Astrocyte of the cerebellum (primary cell): ENCODE data around the gene CD53.

Source experiments
- DNase-seq: peaks from one replicate; pipeline ENCODE4 v3.0.0-alpha.2; 2011; ENCODE audit warnings: low read depth
- H3K4me3 ChIP-seq: 2 replicates; pipeline ENCODE4 v1.5.1; 2011; ENCODE audit warnings: mild to moderate bottlenecking, low read depth, low read length, moderate library complexity
- in situ Hi-C: cut with HindIII; loops from 2 replicates; pipeline ENCODE4 v1.10.0; 2017; ENCODE audit warnings: low sequenced_read_pairs
- TF ChIP-seq, protein P1 (sequence below): IDR thresholded peaks from 2 replicates; pipeline ENCODE4 v1.5.1; 2012; ENCODE audit warnings: low read length, low read depth, moderate library complexity, mild to moderate bottlenecking; ENCODE audit errors: missing control alignments

CD53 gene

GRCh38 chr1:110880708-110881374 lies 7.9 kb downstream of the CD53 start:
- H3K4me3 ChIP-seq, result no peak overlapping the region
- in situ Hi-C loops, result no loop called here
- DNase-seq, result no peak
- TF ChIP-seq, protein P1, sequence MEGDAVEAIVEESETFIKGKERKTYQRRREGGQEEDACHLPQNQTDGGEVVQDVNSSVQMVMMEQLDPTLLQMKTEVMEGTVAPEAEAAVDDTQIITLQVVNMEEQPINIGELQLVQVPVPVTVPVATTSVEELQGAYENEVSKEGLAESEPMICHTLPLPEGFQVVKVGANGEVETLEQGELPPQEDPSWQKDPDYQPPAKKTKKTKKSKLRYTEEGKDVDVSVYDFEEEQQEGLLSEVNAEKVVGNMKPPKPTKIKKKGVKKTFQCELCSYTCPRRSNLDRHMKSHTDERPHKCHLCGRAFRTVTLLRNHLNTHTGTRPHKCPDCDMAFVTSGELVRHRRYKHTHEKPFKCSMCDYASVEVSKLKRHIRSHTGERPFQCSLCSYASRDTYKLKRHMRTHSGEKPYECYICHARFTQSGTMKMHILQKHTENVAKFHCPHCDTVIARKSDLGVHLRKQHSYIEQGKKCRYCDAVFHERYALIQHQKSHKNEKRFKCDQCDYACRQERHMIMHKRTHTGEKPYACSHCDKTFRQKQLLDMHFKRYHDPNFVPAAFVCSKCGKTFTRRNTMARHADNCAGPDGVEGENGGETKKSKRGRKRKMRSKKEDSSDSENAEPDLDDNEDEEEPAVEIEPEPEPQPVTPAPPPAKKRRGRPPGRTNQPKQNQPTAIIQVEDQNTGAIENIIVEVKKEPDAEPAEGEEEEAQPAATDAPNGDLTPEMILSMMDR, result no peak

- no peak for DNase-seq
- in situ Hi-C loops, result no loop called here
- H3K4me3 ChIP-seq, result no peak overlapping the region
- TF ChIP-seq, protein P1, result no peak
These were observed 15.1 kb downstream of the CD53 start for GRCh38 chr1:110888049-110888448.

DNA sequence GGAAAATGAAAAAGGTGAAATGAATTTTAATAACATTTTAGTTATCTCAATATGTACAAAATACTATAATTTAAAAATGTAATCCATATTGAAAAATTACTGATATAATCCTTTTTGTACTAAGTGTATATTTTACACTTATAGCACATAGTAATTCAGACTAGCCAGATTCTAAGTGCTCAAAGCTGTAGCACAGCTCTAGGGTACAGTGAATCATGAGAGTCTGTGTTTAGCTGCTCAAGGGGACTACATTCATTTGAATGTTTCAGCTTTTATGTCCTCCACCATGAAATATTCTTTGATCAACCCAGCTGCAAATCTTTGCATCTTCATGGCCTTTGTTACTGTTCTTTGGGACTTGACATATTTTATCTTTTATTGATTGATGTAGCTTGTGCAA lies 15.7 kb downstream of the CD53 start:
- in situ Hi-C loops, result no loop called here
- DNase-seq, result no peak
- no peak overlapping the region for H3K4me3 ChIP-seq
- TF ChIP-seq, protein P1, result no peak

DNA sequence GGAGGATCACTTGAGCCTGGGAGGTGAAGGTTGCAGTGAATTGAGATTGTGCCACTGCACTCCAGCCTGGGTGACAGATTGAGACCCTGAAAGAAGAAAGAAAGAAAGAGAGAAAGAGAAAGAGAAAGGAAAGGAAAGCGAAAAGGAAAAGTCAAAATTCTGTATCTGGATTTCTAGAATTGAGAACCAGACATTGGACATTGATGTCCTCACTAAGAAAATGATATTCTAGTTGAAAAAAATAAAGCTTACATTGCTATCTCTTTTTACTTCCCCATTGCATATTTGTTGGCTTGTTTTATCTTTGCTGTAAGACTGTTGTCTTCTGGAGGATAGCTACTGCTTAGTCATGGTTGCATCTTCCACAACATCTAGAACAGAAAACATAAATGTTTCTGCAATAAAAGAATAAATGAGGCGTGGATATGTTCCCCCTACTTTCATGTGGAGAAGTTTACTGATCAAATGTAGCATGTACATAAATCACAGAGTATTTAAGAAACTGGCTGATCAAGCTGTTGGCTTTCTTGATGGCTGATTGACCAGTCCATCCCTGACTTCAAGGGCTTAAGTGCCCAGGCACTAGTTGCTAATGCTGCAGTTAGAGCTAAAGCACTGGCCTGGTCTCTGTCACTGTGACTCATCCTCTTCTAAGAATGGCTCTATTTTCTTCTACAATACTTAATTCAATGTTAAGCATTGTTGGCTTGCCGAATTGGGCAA lies 17.7 kb downstream of the CD53 start:
- TF ChIP-seq, protein P1, result no peak
- H3K4me3 ChIP-seq, result no peak overlapping the region
- no peak for DNase-seq
- in situ Hi-C loops, result no loop called here

DNA sequence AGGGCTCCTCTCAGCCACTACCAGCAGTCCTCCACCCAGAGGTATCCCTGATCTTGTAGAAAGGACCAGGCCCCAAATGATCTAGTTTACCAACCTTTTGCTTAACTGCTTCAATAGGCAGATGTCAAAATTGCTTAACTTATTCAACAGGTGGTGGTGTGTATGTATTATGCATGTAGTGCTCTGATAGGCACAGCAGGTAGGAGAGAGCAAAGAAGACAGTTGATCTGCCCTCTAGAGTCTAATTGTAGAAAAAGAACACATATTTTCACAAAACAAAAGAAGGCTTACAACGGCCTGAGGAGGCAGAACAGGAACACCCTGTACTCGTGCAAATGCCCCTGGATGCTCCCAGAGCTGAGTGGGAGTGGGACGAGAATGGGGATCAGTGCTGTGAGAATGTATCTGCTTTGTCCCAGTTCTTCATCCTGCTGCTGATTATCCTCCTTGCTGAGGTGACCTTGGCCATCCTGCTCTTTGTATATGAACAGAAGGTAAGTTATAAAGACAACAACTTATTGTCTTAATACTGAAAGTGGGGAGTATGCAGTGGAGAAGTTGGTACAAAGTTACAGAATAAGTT lies 21.1 kb downstream of the CD53 start:
- no peak for DNase-seq
- TF ChIP-seq, protein P1, result no peak
- H3K4me3 ChIP-seq, result no peak overlapping the region
- in situ Hi-C loops, result no loop called here

GRCh38 chr1:110896090-110896489 lies 23.1 kb downstream of the CD53 start:
- TF ChIP-seq, protein P1, result no peak
- DNase-seq, result no peak
- H3K4me3 ChIP-seq, result no peak overlapping the region
- in situ Hi-C loops, result no loop called here
